ENCODE data around the gene CST4.
"Not testable (repeated sequence)": the region's sequence is repeated elsewhere in the genome, so short reads cannot be mapped to it uniquely, and the experiment has no call there.

Gene CST4

GRCh38 chr20:23659610-23659988, 29.2 kb downstream of the CST4 start:
- DNase-seq = not testable (repeated sequence)

- no peak for DNase-seq
Measured at GRCh38 chr20:23658989-23659609, 29.7 kb downstream of the CST4 start.

- DNase-seq = no peak
Measured at GRCh38 chr20:23658336-23658735, 30.5 kb downstream of the CST4 start.

GRCh38 chr20:23657202-23657601, 31.6 kb downstream of the CST4 start:
- DNase-seq = no peak

- no peak for DNase-seq
Measured at GRCh38 chr20:23656372-23656771, 32.5 kb downstream of the CST4 start.

GRCh38 chr20:23655491-23656211, 33.2 kb downstream of the CST4 start:
- DNase-seq = no peak

GRCh38 chr20:23654717-23655116, 34.1 kb downstream of the CST4 start:
- DNase-seq = no peak

- no peak for DNase-seq
Measured at GRCh38 chr20:23654000-23654399, 34.8 kb downstream of the CST4 start.

GRCh38 chr20:23653400-23653938, 35.4 kb downstream of the CST4 start:
- DNase-seq = no peak

- no peak for DNase-seq
Measured at GRCh38 chr20:23652926-23653325, 35.9 kb downstream of the CST4 start.

- DNase-seq = no peak
Measured at GRCh38 chr20:23652371-23652770, 36.5 kb downstream of the CST4 start.

- no peak for DNase-seq
Measured at GRCh38 chr20:23651117-23651516, 37.7 kb downstream of the CST4 start.

GRCh38 chr20:23649830-23650417, 38.9 kb downstream of the CST4 start:
- no peak for DNase-seq

GRCh38 chr20:23649242-23649641, 39.6 kb downstream of the CST4 start:
- no peak for DNase-seq

- DNase-seq = no peak
Measured at GRCh38 chr20:23647346-23647745, 41.5 kb downstream of the CST4 start.

GRCh38 chr20:23646106-23646873, 42.5 kb downstream of the CST4 start:
- DNase-seq = no peak

- no peak for DNase-seq
Measured at GRCh38 chr20:23645575-23645974, 43.3 kb downstream of the CST4 start.

- DNase-seq = no peak
Measured at GRCh38 chr20:23644164-23644563, 44.7 kb downstream of the CST4 start.

- DNase-seq = no peak
Measured at GRCh38 chr20:23643659-23644058, 45.2 kb downstream of the CST4 start.

GRCh38 chr20:23641936-23642751, 46.7 kb downstream of the CST4 start:
- no peak for DNase-seq

- DNase-seq = no peak
Measured at GRCh38 chr20:23640671-23641667, 47.9 kb downstream of the CST4 start.

All from retina (tissue), 1 donor.